T-helper 17 cell (primary cell): ENCODE results near the gene C1QTNF5. TPM values are rescaled to one million over a fixed set of nuclear protein-coding genes. Genes with fewer than 3 reads are reported as not detected.

Source experiments
- ATAC-seq: fragments of 150-1000 bp; cut with Tn5 transposase; 2 replicates; pipeline ENCODE4 v1.10.0; 2021; ENCODE audit warnings: mild to moderate bottlenecking, moderate library complexity
- DNase-seq, 3 donors: peaks; one replicate each; pipeline versions ENCODE4 v3.0.0 to v3.0.0-alpha.2; 2020 to 2021
- H3K9me3 ChIP-seq: one replicate; pipeline ENCODE4 v1.7.0; 2013; ENCODE audit warnings: low read length, mild to moderate bottlenecking; ENCODE audit not compliant: control insufficient read depth, poor library complexity, severe bottlenecking
- H3K27ac Mint-ChIP-seq: one replicate; pipeline ENCODE4 v1.8.0; 2022; ENCODE audit warnings: mild to moderate bottlenecking, moderate library complexity, mixed read lengths
- H3K27me3 Mint-ChIP-seq: one replicate; pipeline ENCODE4 v1.8.0; 2022; ENCODE audit warnings: mixed read lengths
- H3K36me3 Mint-ChIP-seq: one replicate; pipeline ENCODE4 v1.8.0; 2022; ENCODE audit warnings: low read depth, mixed read lengths
- H3K4me1 Mint-ChIP-seq: one replicate; pipeline ENCODE4 v1.8.0; 2022; ENCODE audit warnings: mild to moderate bottlenecking, mixed read lengths
- H3K4me3 Mint-ChIP-seq: one replicate; pipeline ENCODE4 v1.8.0; 2022; ENCODE audit warnings: mild to moderate bottlenecking, moderate library complexity, mixed read lengths
- total RNA-seq, 4 donors: library from RNA in 2 of 4; stranded (reverse) in 2 of 4; gene quantifications; one replicate each; pipeline ENCODE4 v1.2.3 and lab custom pipeline; 2022 to 2026

C1QTNF5 gene
- total RNA-seq, 2 donors from 2014 or later, result not detected

GRCh38 chr11:119318240-119319135, 22.2 kb downstream of the C1QTNF5 start:
- H3K36me3 Mint-ChIP-seq, result peaks cover 2% of the 10 kb centered on the region
- H3K4me3 Mint-ChIP-seq, result peak overlapping the region; percentile 89
- H3K4me1 Mint-ChIP-seq, result peaks cover 41% of the 10 kb centered on the region
- H3K9me3 ChIP-seq, result no peaks in the 10 kb centered on the region
- peak in 2 of 3 donors; percentile 43 for DNase-seq
- H3K27ac Mint-ChIP-seq, result peak overlapping the region; percentile 95
- ATAC-seq, result peak; percentile 65
- peaks cover 20% of the 10 kb centered on the region for H3K27me3 Mint-ChIP-seq

- Mint-ChIP-seq H3K4me3 (peak overlapping the region; percentile 21), H3K27me3 (peaks cover 20% of the 10 kb centered on the region), H3K4me1 (peaks cover 38% of the 10 kb centered on the region), H3K36me3 (peaks cover 2% of the 10 kb centered on the region), H3K27ac (peak overlapping the region; percentile 95)
- no peaks in the 10 kb centered on the region for H3K9me3 ChIP-seq
- ATAC-seq, result no peak
- DNase-seq, result no peak
Observed at GRCh38 chr11:119317592-119318239, 23.0 kb downstream of the C1QTNF5 start.

GRCh38 chr11:119316729-119317591, 23.7 kb downstream of the C1QTNF5 start, which contains the start of gene MCAM:
Gene MCAM (minus strand): TSS chr11:119317130. CDS start chr11:119317101, 29 bp downstream.
- Mint-ChIP-seq H3K27me3 (peaks cover 20% of the 10 kb centered on the region), H3K27ac (peak within 1 kb of the TSS; percentile 95), H3K36me3 (peaks cover 2% of the 10 kb centered on the region), H3K4me1 (peaks cover 36% of the 10 kb centered on the region), H3K4me3 (peak within 1 kb of the TSS; percentile 89)
- no peak for ATAC-seq
- H3K9me3 ChIP-seq, result no peaks in the 10 kb centered on the region
- peak in 1 of 3 donors; percentile 28 for DNase-seq

- Mint-ChIP-seq H3K27ac (peak overlapping the region; percentile 24), H3K36me3 (peaks cover 2% of the 10 kb centered on the region), H3K4me1 (peaks cover 30% of the 10 kb centered on the region), H3K4me3 (peak overlapping the region; percentile 89), H3K27me3 (peaks cover 20% of the 10 kb centered on the region)
- ATAC-seq (no peak), DNase-seq (no peak)
- no peaks in the 10 kb centered on the region for H3K9me3 ChIP-seq
Observed at GRCh38 chr11:119316016-119316728, 24.5 kb downstream of the C1QTNF5 start.

- H3K27me3 Mint-ChIP-seq, result peaks cover 20% of the 10 kb centered on the region
- peaks cover 30% of the 10 kb centered on the region for H3K4me1 Mint-ChIP-seq
- H3K27ac Mint-ChIP-seq, result peak overlapping the region; percentile 24
- H3K36me3 Mint-ChIP-seq, result peaks cover 2% of the 10 kb centered on the region
- peak in 2 of 3 donors; percentile 39 to 47 for DNase-seq
- peak; percentile 65 for ATAC-seq
- no peaks in the 10 kb centered on the region for H3K9me3 ChIP-seq
- peak overlapping the region; percentile 89 for H3K4me3 Mint-ChIP-seq
Observed at GRCh38 chr11:119315131-119316015, 25.3 kb downstream of the C1QTNF5 start.

GRCh38 chr11:119314726-119315125, 26.0 kb downstream of the C1QTNF5 start:
- H3K4me3 Mint-ChIP-seq, result peak overlapping the region; percentile 89
- H3K27me3 Mint-ChIP-seq, result peaks cover 17% of the 10 kb centered on the region
- H3K4me1 Mint-ChIP-seq, result peaks cover 28% of the 10 kb centered on the region
- no peak for DNase-seq
- no peak for ATAC-seq
- no peaks in the 10 kb centered on the region for H3K9me3 ChIP-seq
- H3K36me3 Mint-ChIP-seq, result peaks cover under 1% of the 10 kb centered on the region
- no peak overlapping the region for H3K27ac Mint-ChIP-seq

- no peak for DNase-seq
- no peaks in the 10 kb centered on the region for H3K9me3 ChIP-seq
- no peak for ATAC-seq
- no peak overlapping the region for H3K27ac Mint-ChIP-seq
- no peaks in the 10 kb centered on the region for H3K36me3 Mint-ChIP-seq
- peaks cover 11% of the 10 kb centered on the region for H3K27me3 Mint-ChIP-seq
- no peak overlapping the region for H3K4me3 Mint-ChIP-seq
- peaks cover 24% of the 10 kb centered on the region for H3K4me1 Mint-ChIP-seq
Observed at GRCh38 chr11:119310682-119311052, 30.0 kb downstream of the C1QTNF5 start.

- no peaks in the 10 kb centered on the region for H3K9me3 ChIP-seq
- Mint-ChIP-seq H3K27ac (no peak overlapping the region), H3K4me1 (peaks cover 23% of the 10 kb centered on the region), H3K4me3 (no peak overlapping the region), H3K27me3 (peaks cover 10% of the 10 kb centered on the region), H3K36me3 (peaks cover 1% of the 10 kb centered on the region)
- DNase-seq (no peak), ATAC-seq (no peak)
Observed at GRCh38 chr11:119309953-119310681, 30.6 kb downstream of the C1QTNF5 start.

- Mint-ChIP-seq H3K4me3 (no peak overlapping the region), H3K4me1 (peaks cover 21% of the 10 kb centered on the region), H3K36me3 (peaks cover 2% of the 10 kb centered on the region), H3K27ac (no peak overlapping the region), H3K27me3 (peaks cover 2% of the 10 kb centered on the region)
- DNase-seq, result no peak
- no peaks in the 10 kb centered on the region for H3K9me3 ChIP-seq
- ATAC-seq, result no peak
Observed at GRCh38 chr11:119309411-119309810, 31.3 kb downstream of the C1QTNF5 start.

- Mint-ChIP-seq H3K4me1 (peaks cover 20% of the 10 kb centered on the region), H3K27ac (no peak overlapping the region), H3K4me3 (no peak overlapping the region)
Observed at GRCh38 chr11:119307974-119308373, 32.7 kb downstream of the C1QTNF5 start.

GRCh38 chr11:119307219-119307618, 33.5 kb downstream of the C1QTNF5 start:
- Mint-ChIP-seq H3K4me3 (no peak overlapping the region), H3K4me1 (peaks cover 20% of the 10 kb centered on the region), H3K27me3 (no peaks in the 10 kb centered on the region), H3K27ac (peak overlapping the region; percentile 24), H3K36me3 (peaks cover 2% of the 10 kb centered on the region)
- ATAC-seq, result no peak
- no peak for DNase-seq
- H3K9me3 ChIP-seq, result no peaks in the 10 kb centered on the region

More at GRCh38 chr11:119307974-119308373, 32.7 kb downstream of the C1QTNF5 start:
- H3K27me3 Mint-ChIP-seq, result no peaks in the 10 kb centered on the region
- H3K36me3 Mint-ChIP-seq, result peaks cover 2% of the 10 kb centered on the region
- no peak for DNase-seq
- H3K9me3 ChIP-seq, result no peaks in the 10 kb centered on the region
- no peak for ATAC-seq
